Loucy (cell line): ENCODE measurements around the gene IP6K3.

ENCODE experiments used
- CTCF ChIP-seq: fragments of 200-600 bp; sonication (generic); conservative IDR thresholded peaks from 2 replicates; pipeline ENCODE4 v1.5.1; 2014; ENCODE audit warnings: mild to moderate bottlenecking, antibody characterized with exemption, low read length
- EZH2phosphoT487 ChIP-seq: fragments of 200-600 bp; IDR thresholded peaks from 2 replicates; pipeline ENCODE4 v1.6.1; 2018; ENCODE audit warnings: antibody characterized with exemption, mild to moderate bottlenecking, moderate library complexity, borderline replicate concordance

- TF ChIP-seq CTCF, result no peak
- TF ChIP-seq EZH2phosphoT487, result no peak
Measured at GRCh38 chr6:33770124-33770832, 23.6 kb upstream of the IP6K3 start.
